ENCODE results near the gene RBFOX1.
"Not testable (repeated sequence)": the region's sequence is repeated elsewhere in the genome, so short reads cannot be mapped to it uniquely, and the experiment has no call there.

RBFOX1 gene

GRCh38 chr16:7482596-7483290 lies 150.1 kb downstream of the RBFOX1 start:
- H3K36me3 ChIP-seq = no peaks in the 10 kb centered on the region
- TF ChIP-seq Cebpa-rat (IDR thresholded peaks at IDR 0.05) = no peak
- no peak overlapping the region for H3K4me3 ChIP-seq
- H4K20me1 ChIP-seq = no peaks in the 10 kb centered on the region
- H3K4me2 ChIP-seq = no peak overlapping the region
- no peak overlapping the region for H3K27ac ChIP-seq
- H3K4me1 ChIP-seq = no peaks in the 10 kb centered on the region
- H3K27me3 ChIP-seq = no peaks in the 10 kb centered on the region
- no peaks in the 10 kb centered on the region for H3K9me3 ChIP-seq
- no peak overlapping the region for H3K9ac ChIP-seq

- no peaks in the 10 kb centered on the region for H3K36me3 ChIP-seq
- no peaks in the 10 kb centered on the region for H4K20me1 ChIP-seq
Observed at GRCh38 chr16:7487574-7488323, 155.1 kb downstream of the RBFOX1 start.

GRCh38 chr16:7492122-7492521 lies 159.5 kb downstream of the RBFOX1 start:
- Histone ChIP-seq H3K4me2 (no peak overlapping the region), H4K20me1 (no peaks in the 10 kb centered on the region), H3K36me3 (no peaks in the 10 kb centered on the region), H3K9me3 (no peaks in the 10 kb centered on the region), H3K4me3 (no peak overlapping the region), H3K4me1 (no peaks in the 10 kb centered on the region), H3K27ac (no peak overlapping the region), H3K27me3 (no peaks in the 10 kb centered on the region), H3K9ac (no peak overlapping the region)
- no peak for TF ChIP-seq Cebpa-rat (IDR thresholded peaks at IDR 0.05)

More at GRCh38 chr16:7487574-7488323, 155.1 kb downstream of the RBFOX1 start:
- H3K4me3 ChIP-seq = no peak overlapping the region
- H3K4me1 ChIP-seq = no peaks in the 10 kb centered on the region
- no peaks in the 10 kb centered on the region for H3K9me3 ChIP-seq
- no peak for TF ChIP-seq Cebpa-rat (IDR thresholded peaks at IDR 0.05)
- no peak overlapping the region for H3K27ac ChIP-seq
- no peak overlapping the region for H3K4me2 ChIP-seq
- no peaks in the 10 kb centered on the region for H3K27me3 ChIP-seq
- H3K9ac ChIP-seq = no peak overlapping the region

- H3K27me3 ChIP-seq = no peaks in the 10 kb centered on the region
- H3K4me3 ChIP-seq = no peak overlapping the region
- no peak for TF ChIP-seq Cebpa-rat (IDR thresholded peaks at IDR 0.05)
- H3K36me3 ChIP-seq = no peaks in the 10 kb centered on the region
- H3K9ac ChIP-seq = no peak overlapping the region
- no peak overlapping the region for H3K4me2 ChIP-seq
- H4K20me1 ChIP-seq = no peaks in the 10 kb centered on the region
- no peaks in the 10 kb centered on the region for H3K4me1 ChIP-seq
- no peaks in the 10 kb centered on the region for H3K9me3 ChIP-seq
- H3K27ac ChIP-seq = no peak overlapping the region
Observed at GRCh38 chr16:7493133-7493532, 160.5 kb downstream of the RBFOX1 start.

- H3K4me1 ChIP-seq = no peaks in the 10 kb centered on the region
- H3K36me3 ChIP-seq = no peaks in the 10 kb centered on the region
- TF ChIP-seq Cebpa-rat (IDR thresholded peaks at IDR 0.05) = no peak
- no peaks in the 10 kb centered on the region for H3K9me3 ChIP-seq
- H4K20me1 ChIP-seq = no peaks in the 10 kb centered on the region
- H3K27ac ChIP-seq = no peak overlapping the region
- no peak overlapping the region for H3K9ac ChIP-seq
- H3K27me3 ChIP-seq = no peaks in the 10 kb centered on the region
- no peak overlapping the region for H3K4me2 ChIP-seq
- H3K4me3 ChIP-seq = no peak overlapping the region
Observed at GRCh38 chr16:7497691-7498090, 165.0 kb downstream of the RBFOX1 start.

- Histone ChIP-seq H3K9ac (no peak overlapping the region), H3K27ac (no peak overlapping the region), H4K20me1 (no peaks in the 10 kb centered on the region), H3K27me3 (no peaks in the 10 kb centered on the region), H3K4me1 (no peaks in the 10 kb centered on the region), H3K4me3 (no peak overlapping the region), H3K4me2 (no peak overlapping the region), H3K9me3 (no peaks in the 10 kb centered on the region), H3K36me3 (no peaks in the 10 kb centered on the region)
- no peak for TF ChIP-seq Cebpa-rat (IDR thresholded peaks at IDR 0.05)
Observed at GRCh38 chr16:7501868-7502267, 169.2 kb downstream of the RBFOX1 start.

GRCh38 chr16:7502591-7503157 lies 170.0 kb downstream of the RBFOX1 start:
- H3K9ac ChIP-seq, H3K36me3 ChIP-seq, H4K20me1 ChIP-seq, H3K4me3 ChIP-seq, H3K27me3 ChIP-seq, H3K27ac ChIP-seq, H3K9me3 ChIP-seq, H3K4me2 ChIP-seq, H3K4me1 ChIP-seq: not testable (repeated sequence)

- Histone ChIP-seq H4K20me1 (no peaks in the 10 kb centered on the region), H3K4me3 (no peak overlapping the region), H3K4me2 (no peak overlapping the region), H3K9ac (no peak overlapping the region), H3K9me3 (no peaks in the 10 kb centered on the region), H3K36me3 (no peaks in the 10 kb centered on the region), H3K27me3 (no peaks in the 10 kb centered on the region), H3K4me1 (no peaks in the 10 kb centered on the region), H3K27ac (no peak overlapping the region)
- TF ChIP-seq Cebpa-rat (IDR thresholded peaks at IDR 0.05) = no peak
Observed at GRCh38 chr16:7503666-7504065, 171.0 kb downstream of the RBFOX1 start.

GRCh38 chr16:7504844-7505243 lies 172.2 kb downstream of the RBFOX1 start:
- Histone ChIP-seq H3K9me3 (no peaks in the 10 kb centered on the region), H3K27me3 (no peaks in the 10 kb centered on the region), H3K4me1 (peaks cover 3% of the 10 kb centered on the region), H3K27ac (no peak overlapping the region), H3K4me3 (no peak overlapping the region), H3K4me2 (no peak overlapping the region), H3K9ac (no peak overlapping the region), H3K36me3 (no peaks in the 10 kb centered on the region), H4K20me1 (no peaks in the 10 kb centered on the region)
- TF ChIP-seq Cebpa-rat (IDR thresholded peaks at IDR 0.05) = no peak

GRCh38 chr16:7505495-7505894 lies 172.8 kb downstream of the RBFOX1 start:
- H3K9me3 ChIP-seq = no peaks in the 10 kb centered on the region
- TF ChIP-seq Cebpa-rat (IDR thresholded peaks at IDR 0.05) = no peak
- no peaks in the 10 kb centered on the region for H3K36me3 ChIP-seq
- no peaks in the 10 kb centered on the region for H3K27me3 ChIP-seq
- peaks cover 8% of the 10 kb centered on the region for H3K4me1 ChIP-seq
- no peak overlapping the region for H3K27ac ChIP-seq
- H4K20me1 ChIP-seq = no peaks in the 10 kb centered on the region
- H3K4me3 ChIP-seq = no peak overlapping the region
- H3K9ac ChIP-seq = no peak overlapping the region
- no peak overlapping the region for H3K4me2 ChIP-seq
